IMR-90 (cell line): ENCODE measurements around the gene RAB18. TPM values are rescaled to one million over a fixed set of nuclear protein-coding genes. Genes with fewer than 3 reads are reported as not detected.

ENCODE experiments used
- ATAC-seq: fragments of 200-7000 bp; cut with Tn5 transposase; 2 replicates; pipeline ENCODE4 v1.9.1; 2020; ENCODE audit warnings: low read depth, mild to moderate bottlenecking, moderate library complexity
- BruUV-seq: library from RNA; stranded (reverse); fragments of 400-500 nt; replicated peaks from 2 replicates; lab custom pipeline; 2021; lab: Mats Ljungman, UMichigan
- CTCF ChIA-PET: fragments of 300-600 bp; formaldehyde crosslinking; extraction: SDS; loops from one replicate; lab custom pipeline; 2021; ENCODE audit warnings: antibody characterized with exemption; lab: Yijun Ruan, JAX
- POLR2A ChIA-PET: fragments of 300-600 bp; sonication (Branson Sonifier 250); formaldehyde crosslinking; loops from one replicate; lab custom pipeline; 2022; ENCODE audit warnings: antibody characterized with exemption; ENCODE audit not compliant: unreplicated experiment; lab: Charles Lee
- DNase-seq: peaks from one replicate; pipeline ENCODE4 v3.0.0; 2013
- H2AFZ ChIP-seq: replicated peaks from 2 replicates; pipeline ENCODE3; 2013; ENCODE audit warnings: low read length, mild to moderate bottlenecking; ENCODE audit not compliant: poor library complexity
- H2AK5ac ChIP-seq: 2 replicates; pipeline ENCODE4 v1.6.1; 2013; ENCODE audit warnings: low read depth, low read length, inconsistent platforms
- H2AK9ac ChIP-seq: replicated peaks from 2 replicates; pipeline ENCODE3; 2013; ENCODE audit warnings: mild to moderate bottlenecking, low read depth, low read length, moderate library complexity; ENCODE audit not compliant: poor library complexity
- H2BK120ac ChIP-seq: 2 replicates; pipeline ENCODE4 v1.6.1; 2013; ENCODE audit warnings: low read depth, low read length, inconsistent platforms
- H2BK15ac ChIP-seq: 3 replicates; pipeline ENCODE4 v1.6.1; 2013; ENCODE audit warnings: low read depth, low read length, inconsistent platforms
- H2BK20ac ChIP-seq: 2 replicates; pipeline ENCODE4 v1.6.1; 2013; ENCODE audit warnings: low read depth, mild to moderate bottlenecking, inconsistent platforms, low read length, moderate library complexity
- H2BK5ac ChIP-seq: 2 replicates; pipeline ENCODE4 v1.6.1; 2013; ENCODE audit warnings: mild to moderate bottlenecking, low read depth, low read length, inconsistent platforms; ENCODE audit not compliant: poor library complexity, severe bottlenecking
- H3K14ac ChIP-seq: replicated peaks from 2 replicates; pipeline ENCODE4 v1.6.1; 2013; ENCODE audit warnings: low read depth, low read length, inconsistent platforms
- H3K18ac ChIP-seq: 2 replicates; pipeline ENCODE4 v1.6.1; 2013; ENCODE audit warnings: low read depth, low read length, control low read depth
- H3K23ac ChIP-seq: 2 replicates; pipeline ENCODE4 v1.6.1; 2013; ENCODE audit warnings: low read depth, low read length, inconsistent platforms
- H3K27ac ChIP-seq: 2 replicates; pipeline ENCODE4 v1.5.1; 2013; ENCODE audit warnings: mild to moderate bottlenecking, control low read depth, low read length; ENCODE audit not compliant: insufficient read depth
- H3K27me3 ChIP-seq: 2 replicates; pipeline ENCODE4 v1.6.1; 2013; ENCODE audit warnings: low read length; ENCODE audit not compliant: control insufficient read depth, insufficient read depth
- H3K36me3 ChIP-seq: 2 replicates; pipeline ENCODE4 v1.6.1; 2013; ENCODE audit warnings: low read length, mixed read lengths; ENCODE audit not compliant: control insufficient read depth, insufficient read depth
- H3K4ac ChIP-seq: 2 replicates; pipeline ENCODE4 v1.6.1; 2013; ENCODE audit warnings: low read depth, low read length, inconsistent platforms
- H3K4me1 ChIP-seq: 2 replicates; pipeline ENCODE4 v1.6.1; 2013; ENCODE audit warnings: low read length, mixed read lengths; ENCODE audit not compliant: control insufficient read depth, insufficient read depth
- H3K4me2 ChIP-seq: 2 replicates; pipeline ENCODE4 v1.6.1; 2013; ENCODE audit warnings: low read depth, mild to moderate bottlenecking, control low read depth, low read length, moderate library complexity
- H3K4me3 ChIP-seq: 2 replicates; pipeline ENCODE4 v1.5.1; 2013; ENCODE audit warnings: low read depth, mild to moderate bottlenecking, control low read depth, low read length, moderate library complexity; ENCODE audit not compliant: insufficient read depth
- H3K56ac ChIP-seq: 2 replicates; pipeline ENCODE4 v1.6.1; 2013; ENCODE audit warnings: low read length, inconsistent platforms; ENCODE audit not compliant: insufficient read depth; ENCODE audit errors: extremely low read depth
- H3K79me1 ChIP-seq, 2 experiments: 2 replicates each; pipeline ENCODE4 v1.6.1; 2013; ENCODE audit warnings: low read length in 2 of 2, inconsistent platforms in 1 of 2, low read depth in 1 of 2
- H3K9ac ChIP-seq: 2 replicates; pipeline ENCODE4 v1.6.1; 2013; ENCODE audit warnings: low read depth, low read length, control low read depth
- H3K9me1 ChIP-seq: 2 replicates; pipeline ENCODE4 v1.6.1; 2013; ENCODE audit warnings: low read length, inconsistent platforms; ENCODE audit not compliant: insufficient read depth
- H3K9me3 ChIP-seq: 2 replicates; pipeline ENCODE4 v1.6.1; 2013; ENCODE audit warnings: low read length; ENCODE audit not compliant: control insufficient read depth, insufficient read depth
- H4K20me1 ChIP-seq: 2 replicates; pipeline ENCODE4 v1.6.1; 2013; ENCODE audit warnings: low read length, inconsistent platforms; ENCODE audit not compliant: insufficient read depth
- H4K5ac ChIP-seq: 2 replicates; pipeline ENCODE4 v1.6.1; 2013; ENCODE audit warnings: mild to moderate bottlenecking, low read depth, low read length, control low read depth
- H4K8ac ChIP-seq, 2 experiments: 2 replicates each; pipeline ENCODE4 v1.6.1; 2013; ENCODE audit warnings: low read depth in 2 of 2, low read length in 2 of 2, control low read depth in 1 of 2, inconsistent platforms in 1 of 2
- H4K91ac ChIP-seq: 2 replicates; pipeline ENCODE4 v1.6.1; 2013; ENCODE audit warnings: low read depth, low read length, inconsistent platforms; ENCODE audit not compliant: insufficient read depth
- BHLHE40 ChIP-seq: fragments of 150-350 bp; IDR thresholded peaks from 2 replicates; pipeline ENCODE4 v1.6.1; 2016; ENCODE audit warnings: mild to moderate bottlenecking, low read depth, low read length
- CEBPB ChIP-seq: IDR thresholded peaks from 2 replicates; pipeline ENCODE4 v1.6.1; 2012; ENCODE audit warnings: low read depth, low read length, improper control_type of control experiment
- CTCF ChIP-seq: conservative IDR thresholded peaks from 2 replicates; pipeline ENCODE4 v1.5.1; 2012; ENCODE audit warnings: mild to moderate bottlenecking, low read depth, low read length, improper control_type of control experiment
- RFX5 ChIP-seq: IDR thresholded peaks from 2 replicates; pipeline ENCODE4 v1.8.0; 2012; ENCODE audit warnings: low read depth, mild to moderate bottlenecking, low read length, moderate library complexity
- WGBS, 2 experiments: methylation state at CpG; one replicate each; pipeline versions ENCODE4 v1.1.5 to v1.1.7; 2013; ENCODE audit warnings: missing lambda C conversion rate in 2 of 2; ENCODE audit not compliant: insufficient read length in 1 of 2; ENCODE audit errors: extremely low coverage in 2 of 2; 5-methylcytosine and 5-hydroxymethylcytosine counted together
- dilution Hi-C: fragments of 300-500 bp; cut with HindIII; formaldehyde crosslinking; loops from one replicate; pipeline ENCODE4 v1.14.3; 2018; ENCODE audit warnings: low sequenced_read_pairs; ENCODE audit not compliant: unreplicated experiment
- in situ Hi-C: fragments of 300-500 bp; cut with MboI; formaldehyde crosslinking; loops from 3 replicates; pipeline ENCODE4 v1.14.3; 2019; ENCODE audit warnings: low sequenced_read_pairs, inconsistent platforms, mixed read lengths
- intact Hi-C: fragments of 100-400 bp; cut with micrococcal nuclease; formaldehyde crosslinking; loops from 2 replicates; pipeline ENCODE4 v1.10.0; 2022
- polyA plus RNA-seq, 3 experiments: library from polyadenylated mRNA; depleted of rRNA; stranded (reverse); fragments of >200 nt; gene quantifications; 2 replicates each; pipeline ENCODE4 v1.2.3, GENCODE V29; 2012; ENCODE audit warnings: low replicate concordance in 1 of 3
- total RNA-seq: library from RNA; depleted of rRNA; stranded (reverse); fragments of >200 nt; gene quantifications from 2 replicates; pipeline ENCODE4 v1.2.3, GENCODE V29; 2012

RAB18 gene
- total and polyA plus RNA-seq, 2 of the 4 experiments (the other 2 are of a cell fraction), result 17.6 to 38.8 TPM

GRCh38 chr10:27485368-27485767 is 18.7 kb upstream of the RAB18 start:
- H2BK120ac ChIP-seq, result no peak overlapping the region
- in situ Hi-C loops, result no loop called here
- H3K4me1 ChIP-seq, result no peaks in the 10 kb centered on the region; the same call in 1 of the 2 replicates
- TF ChIP-seq CTCF (no peak), RFX5 (no peak), CEBPB (no peak), BHLHE40 (no peak)
- H3K4me2 ChIP-seq, result no peak overlapping the region
- no peak overlapping the region for H4K91ac ChIP-seq
- WGBS, 2 experiments, result no CpG with 5 or more reads among the region's 2 CpGs
- intact Hi-C loops, result no loop called here
- dilution Hi-C loops, result no loop called here
- ChIA-PET CTCF (no interaction called here), POLR2A (interaction anchor here (0.6 kb wide), 1 partner anchor 366 kb away, joined by 6 read pairs; no protein-coding TSS in a partner anchor)
- H3K27ac ChIP-seq, result no peak overlapping the region
- H3K56ac ChIP-seq, result no peak overlapping the region
- no peak overlapping the region for H2AK9ac ChIP-seq
- no peak overlapping the region for H3K18ac ChIP-seq
- ATAC-seq (no peak), DNase-seq (no peak)
- no peak overlapping the region for H3K4me3 ChIP-seq
- H2BK20ac ChIP-seq, result no peak overlapping the region
- peaks cover 6% of the 10 kb centered on the region; the same call in 1 of the 2 replicates for H3K27me3 ChIP-seq
- H4K5ac ChIP-seq, result no peak overlapping the region
- no peak overlapping the region for H2BK5ac ChIP-seq
- H2BK15ac ChIP-seq, result no peak overlapping the region
- H3K9ac ChIP-seq, result no peak overlapping the region
- H3K9me1 ChIP-seq, result no peaks in the 10 kb centered on the region
- H4K20me1 ChIP-seq, result no peaks in the 10 kb centered on the region
- H3K23ac ChIP-seq, result no peak overlapping the region
- H3K79me1 ChIP-seq, result no peaks in the 10 kb centered on the region
- H2AFZ ChIP-seq, result no peak overlapping the region
- H3K36me3 ChIP-seq, result no peaks in the 10 kb centered on the region
- H3K4ac ChIP-seq, result no peak overlapping the region
- no peak overlapping the region for H3K14ac ChIP-seq
- no peaks in the 10 kb centered on the region for H3K9me3 ChIP-seq
- H2AK5ac ChIP-seq, result no peak overlapping the region
- BruUV-seq, result no TSS peak
- no peak overlapping the region for H4K8ac ChIP-seq
